Measurements from ENCODE around the gene BABAM2. TPM values are rescaled to one million over a fixed set of nuclear protein-coding genes. Genes with fewer than 3 reads are reported as not detected.

BABAM2 gene
- total and polyA plus RNA-seq, 2 of the 4 experiments (the other 2 are of a cell fraction), result 20.9 to 23.1 TPM

DNA sequence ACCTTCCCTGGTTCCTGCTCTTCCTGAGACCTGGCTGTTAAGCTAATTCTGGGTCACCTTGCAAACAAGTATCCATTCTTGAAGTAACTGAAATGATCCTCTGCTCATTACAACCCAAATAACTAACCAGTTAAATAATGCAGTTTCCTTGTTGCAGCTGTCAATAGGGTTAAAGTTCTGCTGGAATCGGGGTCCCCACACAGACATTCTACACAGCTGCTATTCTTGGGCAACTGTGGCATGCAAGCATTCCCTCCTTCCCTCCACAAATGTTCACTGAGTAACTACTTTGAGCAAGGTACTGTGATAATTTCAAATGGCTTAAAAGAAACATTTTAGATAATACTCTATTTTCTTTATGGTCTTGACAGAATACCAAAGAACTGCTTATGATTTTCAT is 17.4 kb upstream of the BABAM2 start:
- intact Hi-C loops (cut with micrococcal nuclease) (no loop called here), dilution Hi-C loops (cut with HindIII; ENCODE audit: low sequenced_read_pairs, unreplicated experiment) (no loop called here), in situ Hi-C loops (cut with MboI; ENCODE audit: low sequenced_read_pairs) (no loop called here)
- no peak overlapping the region for H3K23ac ChIP-seq (ENCODE audit: low read depth, low read length)
- no peaks in the 10 kb centered on the region for H3K79me1 ChIP-seq (ENCODE audit: low read depth in 1 of 2, low read length in 2 of 2)
- no peak overlapping the region for H3K4ac ChIP-seq (ENCODE audit: low read depth, low read length)
- no peak overlapping the region for H2BK20ac ChIP-seq (ENCODE audit: low read depth, low read length)
- H3K27me3 ChIP-seq (ENCODE audit: control insufficient read depth, insufficient read depth, low read length), result no peaks in the 10 kb centered on the region
- no peak overlapping the region for H3K9ac ChIP-seq (ENCODE audit: low read depth, low read length)
- no peak overlapping the region for H3K56ac ChIP-seq (ENCODE audit: extremely low read depth, insufficient read depth, low read length)
- ChIA-PET POLR2A (ENCODE audit: unreplicated experiment) (no interaction called here), CTCF (no interaction called here)
- H3K4me2 ChIP-seq (ENCODE audit: low read depth, low read length), result no peak overlapping the region
- H2BK15ac ChIP-seq (ENCODE audit: low read depth, low read length), result no peak overlapping the region
- no peak overlapping the region for H2AK9ac ChIP-seq (replicated peaks; ENCODE audit: low read depth, low read length, poor library complexity)
- no peak overlapping the region for H2BK5ac ChIP-seq (ENCODE audit: low read depth, low read length, poor library complexity, severe bottlenecking)
- no peak overlapping the region for H2AFZ ChIP-seq (replicated peaks; ENCODE audit: low read length, poor library complexity)
- no peaks in the 10 kb centered on the region for H3K9me3 ChIP-seq (ENCODE audit: control insufficient read depth, insufficient read depth, low read length)
- no peak overlapping the region for H2AK5ac ChIP-seq (ENCODE audit: low read depth, low read length)
- no peak overlapping the region for H3K14ac ChIP-seq (replicated peaks; ENCODE audit: low read depth, low read length)
- no CpG with 5 or more reads among the region's 1 CpG for WGBS, 2 experiments (ENCODE audit: extremely low coverage in 2 of 2, insufficient read length in 1 of 2)
- no peak overlapping the region for H3K4me3 ChIP-seq (ENCODE audit: insufficient read depth, low read depth, low read length)
- TF ChIP-seq RAD21 (IDR thresholded peaks at IDR 0.05; ENCODE audit: low read length), result no peak
- TF ChIP-seq MXI1 (IDR thresholded peaks at IDR 0.05; ENCODE audit: borderline replicate concordance, low read depth, low read length), result no peak
- no peak for TF ChIP-seq SMC3 (IDR thresholded peaks at IDR 0.05; ENCODE audit: low read depth, low read length)
- no peak for TF ChIP-seq POLR2A (IDR thresholded peaks at IDR 0.05; ENCODE audit: low read depth, low read length)
- TF ChIP-seq, protein P1, sequence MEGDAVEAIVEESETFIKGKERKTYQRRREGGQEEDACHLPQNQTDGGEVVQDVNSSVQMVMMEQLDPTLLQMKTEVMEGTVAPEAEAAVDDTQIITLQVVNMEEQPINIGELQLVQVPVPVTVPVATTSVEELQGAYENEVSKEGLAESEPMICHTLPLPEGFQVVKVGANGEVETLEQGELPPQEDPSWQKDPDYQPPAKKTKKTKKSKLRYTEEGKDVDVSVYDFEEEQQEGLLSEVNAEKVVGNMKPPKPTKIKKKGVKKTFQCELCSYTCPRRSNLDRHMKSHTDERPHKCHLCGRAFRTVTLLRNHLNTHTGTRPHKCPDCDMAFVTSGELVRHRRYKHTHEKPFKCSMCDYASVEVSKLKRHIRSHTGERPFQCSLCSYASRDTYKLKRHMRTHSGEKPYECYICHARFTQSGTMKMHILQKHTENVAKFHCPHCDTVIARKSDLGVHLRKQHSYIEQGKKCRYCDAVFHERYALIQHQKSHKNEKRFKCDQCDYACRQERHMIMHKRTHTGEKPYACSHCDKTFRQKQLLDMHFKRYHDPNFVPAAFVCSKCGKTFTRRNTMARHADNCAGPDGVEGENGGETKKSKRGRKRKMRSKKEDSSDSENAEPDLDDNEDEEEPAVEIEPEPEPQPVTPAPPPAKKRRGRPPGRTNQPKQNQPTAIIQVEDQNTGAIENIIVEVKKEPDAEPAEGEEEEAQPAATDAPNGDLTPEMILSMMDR (conservative IDR thresholded peaks at IDR 0.05; ENCODE audit: low read depth, low read length), result no peak
- no peak for TF ChIP-seq NFE2L2 (IDR thresholded peaks at IDR 0.05; ENCODE audit: low read depth, low read length)
- no peak for TF ChIP-seq CEBPB (IDR thresholded peaks at IDR 0.05; ENCODE audit: low read depth, low read length)
- H3K9me1 ChIP-seq (ENCODE audit: insufficient read depth, low read length), result no peaks in the 10 kb centered on the region
- no peak overlapping the region for H4K5ac ChIP-seq (ENCODE audit: low read depth, low read length)
- BruUV-seq (replicated peaks), result no TSS peak
- no peaks in the 10 kb centered on the region for H3K4me1 ChIP-seq (ENCODE audit: control insufficient read depth, insufficient read depth, low read length)
- no peak overlapping the region for H2BK120ac ChIP-seq (ENCODE audit: low read depth, low read length)
- no peak overlapping the region for H4K8ac ChIP-seq (ENCODE audit: low read depth in 2 of 2, low read length in 2 of 2)
- no peak overlapping the region for H4K91ac ChIP-seq (ENCODE audit: insufficient read depth, low read depth, low read length)
- H3K18ac ChIP-seq (ENCODE audit: low read depth, low read length), result no peak overlapping the region
- no peaks in the 10 kb centered on the region for H4K20me1 ChIP-seq (ENCODE audit: insufficient read depth, low read length)
- DNase-seq (no peak), ATAC-seq (ENCODE audit: low read depth) (no peak)
- H3K36me3 ChIP-seq (ENCODE audit: control insufficient read depth, insufficient read depth, low read length), result no peaks in the 10 kb centered on the region
- no peak overlapping the region for H3K27ac ChIP-seq (ENCODE audit: insufficient read depth, low read length)
